Erythroblast (primary cell): ENCODE measurements around the gene PRR23E.

Experiments used
- GATA1 ChIP-seq: IDR thresholded peaks from 2 replicates; pipeline ENCODE4 v1.6.1; 2011; ENCODE audit warnings: low read depth, mild to moderate bottlenecking, control low read depth, low read length, moderate library complexity
- POLR2A ChIP-seq: IDR thresholded peaks from 2 replicates; pipeline ENCODE4 v1.6.1; 2011; ENCODE audit warnings: mild to moderate bottlenecking, low read length

DNA sequence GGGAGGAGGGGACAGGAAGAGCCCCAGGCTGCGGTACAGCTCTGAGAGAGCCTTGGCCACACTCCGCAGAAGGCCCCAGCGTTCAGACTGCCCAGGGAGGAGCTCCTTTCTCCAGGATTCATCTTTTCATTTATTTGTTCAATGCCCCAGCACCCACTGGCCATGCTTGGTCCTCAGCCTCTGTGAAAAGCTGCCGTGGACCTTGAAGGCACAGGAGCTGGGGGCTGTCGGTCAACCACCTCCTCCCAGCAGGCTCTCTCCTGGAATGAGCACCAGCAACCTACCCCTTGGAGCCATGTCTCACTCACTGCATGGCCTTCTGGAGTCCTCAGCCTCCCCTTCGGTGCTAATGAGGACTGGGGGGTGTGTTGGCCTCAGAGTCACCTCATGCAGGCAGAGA lies 21.6 kb upstream of the PRR23E start:
- TF ChIP-seq POLR2A (no peak), GATA1 (no peak)
